ENCODE data around the gene MFNG.
"Not testable (repeated sequence)": the region's sequence is repeated elsewhere in the genome, so short reads cannot be mapped to it uniquely, and the experiment has no call there.

MFNG gene

GRCh38 chr22:37474447-37475090 is 11.6 kb downstream of the MFNG start:
- DNase-seq (ENCODE audit: low read depth in 3 of 3), result no peak

- no peak for DNase-seq (ENCODE audit: low read depth in 3 of 3)
Observed at GRCh38 chr22:37473437-37473946, 12.7 kb downstream of the MFNG start.

GRCh38 chr22:37472418-37473006 is 13.7 kb downstream of the MFNG start:
- peak in 1 of 3 experiments; percentile 34 for DNase-seq (ENCODE audit: low read depth in 3 of 3)

GRCh38 chr22:37471727-37472417 is 14.3 kb downstream of the MFNG start:
- DNase-seq (ENCODE audit: low read depth in 3 of 3), result no peak

- no peak for DNase-seq (ENCODE audit: low read depth in 3 of 3)
Observed at GRCh38 chr22:37470087-37470445, 16.1 kb downstream of the MFNG start.

- no peak for DNase-seq (ENCODE audit: low read depth in 3 of 3)
Observed at GRCh38 chr22:37469416-37470086, 16.6 kb downstream of the MFNG start.

GRCh38 chr22:37468201-37468695 is 17.9 kb downstream of the MFNG start:
- not testable (repeated sequence) for DNase-seq (ENCODE audit: low read depth in 3 of 3)

- no peak for DNase-seq (ENCODE audit: low read depth in 3 of 3)
Observed at GRCh38 chr22:37467391-37467955, 18.7 kb downstream of the MFNG start.

GRCh38 chr22:37464181-37464580 is 22.0 kb downstream of the MFNG start:
- no peak for DNase-seq (ENCODE audit: low read depth in 3 of 3)

GRCh38 chr22:37462983-37463382 is 23.2 kb downstream of the MFNG start:
- DNase-seq (ENCODE audit: low read depth in 3 of 3), result no peak

GRCh38 chr22:37462436-37462835 is 23.7 kb downstream of the MFNG start:
- DNase-seq (ENCODE audit: low read depth in 3 of 3), result no peak

- DNase-seq (ENCODE audit: low read depth in 3 of 3), result no peak
Observed at GRCh38 chr22:37461961-37462360, 24.2 kb downstream of the MFNG start.

GRCh38 chr22:37460684-37461083 is 25.5 kb downstream of the MFNG start:
- no peak for DNase-seq (ENCODE audit: low read depth in 3 of 3)

GRCh38 chr22:37459206-37459605 is 27.0 kb downstream of the MFNG start:
- DNase-seq (ENCODE audit: low read depth in 3 of 3), result no peak

- peak; percentile 75 to 84 (median 82) for DNase-seq (ENCODE audit: low read depth in 3 of 3)
Observed at GRCh38 chr22:37457093-37457893, 28.9 kb downstream of the MFNG start.

- DNase-seq (ENCODE audit: low read depth in 3 of 3), result no peak
Observed at GRCh38 chr22:37456346-37456745, 29.8 kb downstream of the MFNG start.

- no peak for DNase-seq (ENCODE audit: low read depth in 3 of 3)
Observed at GRCh38 chr22:37455896-37456295, 30.3 kb downstream of the MFNG start.

- no peak for DNase-seq (ENCODE audit: low read depth in 3 of 3)
Observed at GRCh38 chr22:37454857-37455686, 31.1 kb downstream of the MFNG start.

GRCh38 chr22:37453696-37454095 is 32.5 kb downstream of the MFNG start:
- DNase-seq (ENCODE audit: low read depth in 3 of 3), result no peak

- DNase-seq (ENCODE audit: low read depth in 3 of 3), result no peak
Observed at GRCh38 chr22:37451218-37451617, 35.0 kb downstream of the MFNG start.
